GM12864 (cell line): Measurements from ENCODE around the gene GGA1.

Source experiments
- DNase-seq: peaks from one replicate; pipeline ENCODE4 v3.0.0-alpha.2; 2011; ENCODE audit warnings: low read depth
- H3K4me3 ChIP-seq: 2 replicates; pipeline ENCODE4 v1.5.1; 2011; ENCODE audit warnings: mild to moderate bottlenecking, low read depth, low read length, control low read depth
- CTCF ChIP-seq: IDR thresholded peaks from 2 replicates; pipeline ENCODE4 v1.5.1; 2011; ENCODE audit warnings: low read depth, mild to moderate bottlenecking, moderate library complexity, low read length, control low read depth, inconsistent platforms; ENCODE audit errors: missing control alignments

GGA1 gene

GRCh38 chr22:37610480-37611129 lies 2.0 kb downstream of the GGA1 start:
- TF ChIP-seq CTCF = no peak
- peak overlapping the region; percentile 76; the same call in 1 of the 2 replicates for H3K4me3 ChIP-seq
- no peak for DNase-seq

- DNase-seq = no peak
- H3K4me3 ChIP-seq = no peak overlapping the region
- TF ChIP-seq CTCF = no peak
Measured at GRCh38 chr22:37611207-37611606, 2.6 kb downstream of the GGA1 start.

- no peak for DNase-seq
- TF ChIP-seq CTCF = no peak
Measured at GRCh38 chr22:37616201-37617083, 7.8 kb downstream of the GGA1 start.

GRCh38 chr22:37617431-37617830 lies 8.8 kb downstream of the GGA1 start:
- no peak for DNase-seq
- no peak overlapping the region for H3K4me3 ChIP-seq
- TF ChIP-seq CTCF = no peak

More at GRCh38 chr22:37616201-37617083, 7.8 kb downstream of the GGA1 start:
- H3K4me3 ChIP-seq = no peak overlapping the region

- H3K4me3 ChIP-seq = no peak overlapping the region
- no peak for TF ChIP-seq CTCF
- DNase-seq = no peak
Measured at GRCh38 chr22:37618072-37618656, 9.5 kb downstream of the GGA1 start.

- TF ChIP-seq CTCF = no peak
- no peak for DNase-seq
- H3K4me3 ChIP-seq = no peak overlapping the region
Measured at GRCh38 chr22:37618674-37619073, 10.0 kb downstream of the GGA1 start.
